Measurements from ENCODE around the gene ASMTL. TPM values are rescaled to one million over a fixed set of nuclear protein-coding genes. Genes with fewer than 3 reads are reported as not detected.
"Not testable (repeated sequence)": the region's sequence is repeated elsewhere in the genome, so short reads cannot be mapped to it uniquely, and the experiment has no call there.

Gene ASMTL
- polyA plus RNA-seq, 1 experiment, result 18.9 TPM

DNA sequence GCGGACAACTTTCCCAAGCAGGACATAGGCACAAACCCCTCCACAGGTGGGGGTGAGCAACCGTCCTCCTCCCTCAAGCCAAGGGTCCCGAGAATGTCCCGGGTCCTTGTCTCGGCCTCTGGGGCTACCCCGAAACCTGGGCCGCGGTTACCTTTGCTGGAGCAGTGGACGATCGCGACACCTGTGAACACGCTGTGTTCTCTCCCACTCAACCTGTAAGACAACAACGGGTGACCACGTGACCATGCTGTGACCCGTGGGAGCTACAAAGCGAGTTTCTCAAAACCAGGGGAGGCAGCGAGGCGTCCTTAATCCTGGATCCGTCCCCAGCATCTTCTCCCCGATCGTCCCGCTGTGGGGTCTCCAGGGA lies 17.9 kb downstream of the ASMTL start:
- Histone ChIP-seq H3K4me3 (ENCODE audit: low read depth, low read length) (no peak overlapping the region), H3K9me3 (ENCODE audit: control insufficient read depth, insufficient read depth, low read length) (no peaks in the 10 kb centered on the region; the same call in 1 of the 2 replicates), H3K27ac (ENCODE audit: low read depth, low read length) (no peak overlapping the region), H3K27me3 (ENCODE audit: control insufficient read depth, insufficient read depth, low read length) (no peaks in the 10 kb centered on the region)
- ChIA-PET POLR2A (no interaction called here), CTCF (no interaction called here)
- TF ChIP-seq, protein P1, sequence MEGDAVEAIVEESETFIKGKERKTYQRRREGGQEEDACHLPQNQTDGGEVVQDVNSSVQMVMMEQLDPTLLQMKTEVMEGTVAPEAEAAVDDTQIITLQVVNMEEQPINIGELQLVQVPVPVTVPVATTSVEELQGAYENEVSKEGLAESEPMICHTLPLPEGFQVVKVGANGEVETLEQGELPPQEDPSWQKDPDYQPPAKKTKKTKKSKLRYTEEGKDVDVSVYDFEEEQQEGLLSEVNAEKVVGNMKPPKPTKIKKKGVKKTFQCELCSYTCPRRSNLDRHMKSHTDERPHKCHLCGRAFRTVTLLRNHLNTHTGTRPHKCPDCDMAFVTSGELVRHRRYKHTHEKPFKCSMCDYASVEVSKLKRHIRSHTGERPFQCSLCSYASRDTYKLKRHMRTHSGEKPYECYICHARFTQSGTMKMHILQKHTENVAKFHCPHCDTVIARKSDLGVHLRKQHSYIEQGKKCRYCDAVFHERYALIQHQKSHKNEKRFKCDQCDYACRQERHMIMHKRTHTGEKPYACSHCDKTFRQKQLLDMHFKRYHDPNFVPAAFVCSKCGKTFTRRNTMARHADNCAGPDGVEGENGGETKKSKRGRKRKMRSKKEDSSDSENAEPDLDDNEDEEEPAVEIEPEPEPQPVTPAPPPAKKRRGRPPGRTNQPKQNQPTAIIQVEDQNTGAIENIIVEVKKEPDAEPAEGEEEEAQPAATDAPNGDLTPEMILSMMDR (IDR thresholded peaks at IDR 0.05; ENCODE audit: low read depth, low read length), result no peak
- DNase-seq (ENCODE audit: low read depth, low spot score), result no peak

DNA sequence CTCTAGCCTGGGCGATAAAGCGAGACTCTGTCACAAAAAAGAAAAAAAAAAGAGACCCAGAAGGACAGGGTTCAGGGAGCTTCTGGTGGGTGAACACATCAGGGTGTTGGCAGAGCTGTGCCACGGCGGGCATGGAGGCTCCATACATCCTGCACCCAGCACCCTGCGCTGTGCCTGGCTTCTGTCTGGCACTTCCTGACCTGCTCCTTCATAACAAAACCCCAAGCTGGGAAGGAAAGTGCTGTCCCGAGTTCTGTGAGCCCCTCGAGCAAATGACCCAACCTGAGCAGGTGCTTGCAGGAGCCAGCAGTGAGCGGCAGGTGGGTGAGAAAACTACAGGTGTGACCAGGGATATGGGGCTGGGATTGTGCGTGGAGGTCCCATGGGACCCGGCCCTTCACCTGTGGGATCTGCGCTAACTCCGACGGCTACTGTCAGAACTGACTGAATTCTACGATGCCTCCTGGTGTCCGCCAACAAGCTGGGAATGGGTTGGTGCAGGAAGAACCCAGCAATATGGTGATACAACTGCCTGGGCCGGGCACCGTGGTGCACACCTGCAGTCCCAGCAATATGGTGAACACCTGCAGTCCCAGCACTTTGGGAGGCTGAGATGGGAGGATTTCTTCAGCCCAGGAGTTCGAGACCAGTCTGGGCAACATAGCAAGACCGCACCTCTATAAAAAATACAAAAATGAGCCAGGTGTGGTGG lies 18.9 kb downstream of the ASMTL start:
- Histone ChIP-seq H3K9me3 (ENCODE audit: control insufficient read depth, insufficient read depth, low read length) (no peaks in the 10 kb centered on the region; the same call in 1 of the 2 replicates), H3K4me3 (ENCODE audit: low read depth, low read length) (no peak overlapping the region), H3K27ac (ENCODE audit: low read depth, low read length) (no peak overlapping the region), H3K27me3 (ENCODE audit: control insufficient read depth, insufficient read depth, low read length) (no peaks in the 10 kb centered on the region)
- POLR2A ChIA-PET, result no interaction called here
- TF ChIP-seq, protein P1 (IDR thresholded peaks at IDR 0.05; ENCODE audit: low read depth, low read length), result no peak
- no peak for DNase-seq (ENCODE audit: low read depth, low spot score)
- CTCF ChIA-PET, result no interaction called here

DNA sequence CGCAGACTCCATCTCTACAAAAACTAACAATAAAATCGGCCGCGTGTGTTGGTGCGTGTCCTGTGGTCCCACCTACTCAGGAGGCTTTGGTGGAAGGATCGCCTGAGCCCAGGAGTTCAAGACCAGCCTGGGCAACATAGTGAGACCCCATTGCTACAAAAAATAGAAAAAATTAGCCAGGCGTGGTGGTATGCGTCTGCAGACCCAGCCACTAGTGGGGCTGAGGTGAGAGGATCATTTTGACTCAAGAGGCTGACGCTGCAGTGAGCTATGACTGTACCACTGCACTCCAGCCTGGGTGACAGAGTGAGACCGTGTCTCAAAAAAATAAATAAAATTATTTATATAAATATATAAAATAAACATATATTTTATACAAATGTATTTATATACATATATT lies 22.3 kb downstream of the ASMTL start:
- CTCF ChIA-PET, result no interaction called here
- TF ChIP-seq, protein P1 (IDR thresholded peaks at IDR 0.05; ENCODE audit: low read depth, low read length), result no peak
- POLR2A ChIA-PET, result no interaction called here
- no peaks in the 10 kb centered on the region for H3K27me3 ChIP-seq (ENCODE audit: control insufficient read depth, insufficient read depth, low read length)
- DNase-seq (ENCODE audit: low read depth, low spot score), result no peak
- H3K4me3 ChIP-seq (ENCODE audit: low read depth, low read length), result no peak overlapping the region
- H3K9me3 ChIP-seq (ENCODE audit: control insufficient read depth, insufficient read depth, low read length), result peaks cover 5% of the 10 kb centered on the region; the same call in 1 of the 2 replicates
- H3K27ac ChIP-seq (ENCODE audit: low read depth, low read length), result no peak overlapping the region

DNA sequence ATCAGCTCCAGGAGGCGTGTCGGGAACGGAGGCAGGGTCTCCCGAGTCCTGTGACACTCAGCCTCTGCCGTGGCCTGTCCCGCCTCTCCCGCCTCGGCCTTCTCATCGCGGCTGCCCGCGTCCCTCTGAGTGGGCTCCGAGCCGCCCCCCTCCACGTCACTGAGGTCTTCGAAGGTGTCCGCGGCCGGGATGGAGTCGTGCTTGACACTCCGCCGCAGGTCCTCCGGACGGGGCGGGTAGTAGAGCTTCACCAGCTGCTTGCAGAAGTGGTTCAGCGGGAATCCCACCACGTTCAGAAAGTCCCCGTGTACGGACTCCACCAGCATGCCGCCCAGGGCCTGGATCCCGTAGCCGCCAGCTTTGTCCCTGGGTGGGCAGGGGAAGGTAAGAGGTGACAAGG lies 25.0 kb downstream of the ASMTL start:
- Histone ChIP-seq H3K4me3 (ENCODE audit: low read depth, low read length) (no peak overlapping the region), H3K27ac (ENCODE audit: low read depth, low read length) (no peak overlapping the region), H3K9me3 (ENCODE audit: control insufficient read depth, insufficient read depth, low read length) (peaks cover 11% of the 10 kb centered on the region), H3K27me3 (ENCODE audit: control insufficient read depth, insufficient read depth, low read length) (no peaks in the 10 kb centered on the region)
- CTCF ChIA-PET, result no interaction called here
- TF ChIP-seq, protein P1 (IDR thresholded peaks at IDR 0.05; ENCODE audit: low read depth, low read length), result no peak
- POLR2A ChIA-PET, result no interaction called here
- no peak for DNase-seq (ENCODE audit: low read depth, low spot score)

DNA sequence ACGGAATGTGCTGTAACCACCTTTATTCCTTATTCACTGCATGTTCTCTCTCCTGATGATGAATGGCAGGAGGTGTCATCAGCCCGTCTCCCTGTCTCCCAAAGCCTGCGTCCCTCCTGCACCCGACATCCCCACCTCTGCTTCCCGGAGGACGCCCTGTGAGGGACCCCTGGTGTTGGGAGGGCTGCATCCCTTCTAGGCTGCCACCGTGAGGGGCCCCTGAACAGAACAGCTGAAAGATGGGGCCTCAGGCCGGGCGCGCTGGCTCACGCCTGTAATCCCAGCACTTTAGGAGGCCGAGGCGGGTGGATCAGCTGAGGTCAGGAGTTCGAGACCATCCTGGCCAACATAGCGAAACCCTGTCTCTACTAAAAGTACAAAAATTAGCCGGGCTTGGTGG lies 26.4 kb downstream of the ASMTL start:
- CTCF ChIA-PET; DNase-seq (ENCODE audit: low read depth, low spot score); POLR2A ChIA-PET; H3K4me3 ChIP-seq (ENCODE audit: low read depth, low read length); H3K27me3 ChIP-seq (ENCODE audit: control insufficient read depth, insufficient read depth, low read length); H3K27ac ChIP-seq (ENCODE audit: low read depth, low read length): not testable (repeated sequence)
- peaks cover 25% of the 10 kb centered on the region for H3K9me3 ChIP-seq (ENCODE audit: control insufficient read depth, insufficient read depth, low read length)
